ENCODE results near the gene C4B. TPM values are rescaled to one million over a fixed set of nuclear protein-coding genes. Genes with fewer than 3 reads are reported as not detected.
A peak's percentile ranks its signal among the peaks of the same experiment; 100 is the strongest.

C4B gene
- total and polyA plus RNA-seq, 2 donors (not counting 1 experiment from before 2014, with no cell fraction given), result 16.2 to 19.0 TPM

GRCh38 chr6:32056254-32056653 is 41.7 kb downstream of the C4B start:
- H3K36me3 ChIP-seq (ENCODE audit: control insufficient read depth, insufficient read depth, low read length), result peaks cover 2% of the 10 kb centered on the region
- no peak overlapping the region for H3K4me3 ChIP-seq (replicated peaks in 1 of 4; ENCODE audit: control extremely low read depth in 1 of 4, insufficient read depth in 1 of 4, low read depth in 3 of 4, low read length in 4 of 4)
- no peak overlapping the region for H3K27ac ChIP-seq (ENCODE audit: insufficient read depth, low read length)
- no peak for TF ChIP-seq CTCF (conservative IDR thresholded peaks at IDR 0.05 in 1 of 2, IDR thresholded peaks at IDR 0.05 in 1 of 2; ENCODE audit: low read depth in 1 of 2, low read length in 2 of 2)
- TF ChIP-seq EZH2 (IDR thresholded peaks at IDR 0.05; ENCODE audit: low read length, missing control alignments), result no peak
- no peaks in the 10 kb centered on the region for H4K20me1 ChIP-seq (ENCODE audit: control insufficient read depth, extremely low read depth, insufficient read depth, low read length)
- H3K9me3 ChIP-seq (ENCODE audit: control insufficient read depth, insufficient read depth, low read depth, low read length), result no peaks in the 10 kb centered on the region
- no peaks in the 10 kb centered on the region for H3K79me2 ChIP-seq (ENCODE audit: control insufficient read depth, insufficient read depth, low read length)
- no peak for DNase-seq (ENCODE audit: low read depth in 2 of 2)
- no peaks in the 10 kb centered on the region for H3K4me1 ChIP-seq (ENCODE audit: control insufficient read depth, extremely low read depth, insufficient read depth, low read length)
- H3K4me2 ChIP-seq (ENCODE audit: extremely low read depth, insufficient read depth, low read length), result no peak overlapping the region
- H2AFZ ChIP-seq (ENCODE audit: low read length), result no peak overlapping the region
- peaks cover 3% of the 10 kb centered on the region for H3K27me3 ChIP-seq (ENCODE audit: control insufficient read depth, insufficient read depth, low read length)
- H3K9ac ChIP-seq (ENCODE audit: insufficient read depth, low read length), result no peak overlapping the region

GRCh38 chr6:32057966-32058365 is 43.4 kb downstream of the C4B start:
- Histone ChIP-seq H2AFZ (ENCODE audit: low read length) (no peak overlapping the region), H4K20me1 (ENCODE audit: control insufficient read depth, extremely low read depth, insufficient read depth, low read length) (no peaks in the 10 kb centered on the region), H3K27ac (ENCODE audit: insufficient read depth, low read length) (no peak overlapping the region), H3K4me2 (ENCODE audit: extremely low read depth, insufficient read depth, low read length) (no peak overlapping the region), H3K4me1 (ENCODE audit: control insufficient read depth, extremely low read depth, insufficient read depth, low read length) (no peaks in the 10 kb centered on the region), H3K79me2 (ENCODE audit: control insufficient read depth, insufficient read depth, low read length) (no peaks in the 10 kb centered on the region), H3K9ac (ENCODE audit: insufficient read depth, low read length) (no peak overlapping the region), H3K36me3 (ENCODE audit: control insufficient read depth, insufficient read depth, low read length) (peaks cover 2% of the 10 kb centered on the region), H3K4me3 (replicated peaks in 1 of 4; ENCODE audit: control extremely low read depth in 1 of 4, insufficient read depth in 1 of 4, low read depth in 3 of 4, low read length in 4 of 4) (no peak overlapping the region), H3K9me3 (ENCODE audit: control insufficient read depth, insufficient read depth, low read depth, low read length) (no peaks in the 10 kb centered on the region), H3K27me3 (ENCODE audit: control insufficient read depth, insufficient read depth, low read length) (peaks cover 3% of the 10 kb centered on the region)
- DNase-seq (ENCODE audit: low read depth in 2 of 2), result no peak
- no peak for TF ChIP-seq EZH2 (IDR thresholded peaks at IDR 0.05; ENCODE audit: low read length, missing control alignments)
- TF ChIP-seq CTCF (conservative IDR thresholded peaks at IDR 0.05 in 1 of 2, IDR thresholded peaks at IDR 0.05 in 1 of 2; ENCODE audit: low read depth in 1 of 2, low read length in 2 of 2), result no peak

- Histone ChIP-seq H3K27ac (ENCODE audit: insufficient read depth, low read length) (no peak overlapping the region), H3K4me2 (ENCODE audit: extremely low read depth, insufficient read depth, low read length) (no peak overlapping the region)
Measured at GRCh38 chr6:32058511-32058963, 43.9 kb downstream of the C4B start.

More at GRCh38 chr6:32058511-32058963, 43.9 kb downstream of the C4B start:
- Histone ChIP-seq H3K9me3 (ENCODE audit: control insufficient read depth, insufficient read depth, low read depth, low read length) (no peaks in the 10 kb centered on the region), H2AFZ (ENCODE audit: low read length) (no peak overlapping the region), H4K20me1 (ENCODE audit: control insufficient read depth, extremely low read depth, insufficient read depth, low read length) (no peaks in the 10 kb centered on the region), H3K9ac (ENCODE audit: insufficient read depth, low read length) (no peak overlapping the region), H3K79me2 (ENCODE audit: control insufficient read depth, insufficient read depth, low read length) (no peaks in the 10 kb centered on the region), H3K36me3 (ENCODE audit: control insufficient read depth, insufficient read depth, low read length) (peaks cover 2% of the 10 kb centered on the region), H3K4me1 (ENCODE audit: control insufficient read depth, extremely low read depth, insufficient read depth, low read length) (no peaks in the 10 kb centered on the region), H3K27me3 (ENCODE audit: control insufficient read depth, insufficient read depth, low read length) (peaks cover 3% of the 10 kb centered on the region), H3K4me3 (replicated peaks in 1 of 4; ENCODE audit: control extremely low read depth in 1 of 4, insufficient read depth in 1 of 4, low read depth in 3 of 4, low read length in 4 of 4) (no peak overlapping the region)
- DNase-seq (ENCODE audit: low read depth in 2 of 2), result peak in 1 of 2 donors; percentile 54
- TF ChIP-seq EZH2 (IDR thresholded peaks at IDR 0.05; ENCODE audit: low read length, missing control alignments) (no peak), CTCF (conservative IDR thresholded peaks at IDR 0.05 in 1 of 2, IDR thresholded peaks at IDR 0.05 in 1 of 2; ENCODE audit: low read depth in 1 of 2, low read length in 2 of 2) (no peak)

All from fibroblast of lung (primary cell).